Endothelial cell (in vitro differentiated cells): Measurements from ENCODE around the gene TDP1. TPM values are rescaled to one million over a fixed set of nuclear protein-coding genes. Genes with fewer than 3 reads are reported as not detected.

Experiments used
- DNase-seq: peaks from one replicate; pipeline ENCODE4 v3.0.0; 2021; ENCODE audit warnings: low spot score
- H3K27ac Mint-ChIP-seq: one replicate; pipeline ENCODE4 v1.8.0; 2021; ENCODE audit warnings: mixed read lengths, inconsistent platforms; ENCODE audit not compliant: unreplicated experiment
- H3K27me3 Mint-ChIP-seq: one replicate; pipeline ENCODE4 v1.8.0; 2021; ENCODE audit warnings: mild to moderate bottlenecking, moderate library complexity, mixed read lengths, inconsistent platforms; ENCODE audit not compliant: unreplicated experiment
- H3K36me3 Mint-ChIP-seq: one replicate; pipeline ENCODE4 v1.8.0; 2021; ENCODE audit warnings: mild to moderate bottlenecking, low read depth, mixed read lengths, inconsistent platforms; ENCODE audit not compliant: unreplicated experiment
- H3K4me1 Mint-ChIP-seq: one replicate; pipeline ENCODE4 v1.8.0; 2021; ENCODE audit warnings: mild to moderate bottlenecking, mixed read lengths, inconsistent platforms; ENCODE audit not compliant: unreplicated experiment
- H3K4me3 Mint-ChIP-seq: one replicate; pipeline ENCODE4 v1.8.0; 2021; ENCODE audit warnings: mild to moderate bottlenecking, mixed read lengths, inconsistent platforms; ENCODE audit not compliant: unreplicated experiment
- H3K9me3 Mint-ChIP-seq: one replicate; pipeline ENCODE4 v1.8.0; 2021; ENCODE audit warnings: mixed read lengths, inconsistent platforms; ENCODE audit not compliant: unreplicated experiment
- CTCF ChIP-seq: fragments of 200-600 bp; sonication (generic); IDR thresholded peaks from one replicate; pipeline ENCODE4 v1.5.0; 2021; ENCODE audit warnings: antibody characterized with exemption; ENCODE audit not compliant: unreplicated experiment
- total RNA-seq: library from RNA; stranded (reverse); fragmentation: NEBNext Ultra II Directional; extraction: Animal tissue kit (Norgen Biotek cat#: 25700); gene quantifications from one replicate; pipeline ENCODE4 v1.2.1, GENCODE V29; 2021; ENCODE audit not compliant: unreplicated experiment

The TDP1 gene
- total RNA-seq, 1 donor from 2014 or later, result 34.9 TPM

DNA sequence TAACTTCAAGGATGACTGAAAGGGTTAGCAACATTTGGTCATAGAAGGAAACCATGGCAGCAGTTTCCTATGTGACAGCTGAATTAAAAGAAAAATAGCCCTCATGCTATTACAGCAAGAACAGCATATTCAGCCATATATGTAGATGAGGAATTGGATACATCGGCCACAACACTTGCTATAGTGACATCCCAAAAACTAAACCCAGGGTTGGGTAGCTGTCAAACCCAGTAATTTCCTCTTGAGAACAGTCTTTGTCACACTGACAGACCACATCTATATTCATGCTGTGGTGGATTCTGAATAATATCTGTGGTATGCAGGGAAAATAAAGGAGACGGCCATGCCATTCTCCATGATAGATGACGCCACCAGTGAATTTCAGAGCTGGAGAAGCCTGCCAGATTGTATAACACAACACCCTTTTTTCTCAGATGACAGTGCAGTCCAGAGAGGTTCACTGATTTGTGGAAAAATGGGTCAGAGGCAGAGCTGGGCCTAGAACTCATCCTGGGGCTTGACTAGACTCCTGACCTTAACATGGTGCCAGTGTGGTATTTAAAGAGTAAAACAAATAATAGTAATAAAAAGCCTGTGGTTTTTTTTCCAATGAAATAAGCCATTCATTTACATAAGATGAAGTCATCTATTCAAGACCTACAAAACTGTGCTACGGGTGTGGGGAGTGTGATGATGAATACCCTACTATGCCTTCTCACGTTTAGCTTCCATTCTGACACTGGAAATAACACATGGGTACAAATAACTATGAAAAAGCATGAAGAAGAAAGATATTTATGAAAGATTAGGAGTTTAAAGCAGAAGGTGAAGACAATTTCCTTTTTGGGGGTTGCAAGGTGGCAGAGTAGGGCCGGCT is 33.5 kb upstream of the TDP1 start:
- H3K27ac Mint-ChIP-seq, result no peak overlapping the region
- no peak for DNase-seq
- no peaks in the 10 kb centered on the region for H3K36me3 Mint-ChIP-seq
- no peak overlapping the region for H3K4me3 Mint-ChIP-seq
- H3K27me3 Mint-ChIP-seq, result peaks cover 2% of the 10 kb centered on the region
- TF ChIP-seq CTCF, result no peak
- no peaks in the 10 kb centered on the region for H3K9me3 Mint-ChIP-seq
- H3K4me1 Mint-ChIP-seq, result no peaks in the 10 kb centered on the region

- Mint-ChIP-seq H3K4me3 (no peak overlapping the region), H3K36me3 (no peaks in the 10 kb centered on the region), H3K4me1 (no peaks in the 10 kb centered on the region), H3K27ac (no peak overlapping the region), H3K9me3 (no peaks in the 10 kb centered on the region), H3K27me3 (peaks cover 2% of the 10 kb centered on the region)
- DNase-seq, result no peak
- no peak for TF ChIP-seq CTCF
These were observed 31.5 kb upstream of the TDP1 start for GRCh38 chr14:89924268-89924667.

DNA sequence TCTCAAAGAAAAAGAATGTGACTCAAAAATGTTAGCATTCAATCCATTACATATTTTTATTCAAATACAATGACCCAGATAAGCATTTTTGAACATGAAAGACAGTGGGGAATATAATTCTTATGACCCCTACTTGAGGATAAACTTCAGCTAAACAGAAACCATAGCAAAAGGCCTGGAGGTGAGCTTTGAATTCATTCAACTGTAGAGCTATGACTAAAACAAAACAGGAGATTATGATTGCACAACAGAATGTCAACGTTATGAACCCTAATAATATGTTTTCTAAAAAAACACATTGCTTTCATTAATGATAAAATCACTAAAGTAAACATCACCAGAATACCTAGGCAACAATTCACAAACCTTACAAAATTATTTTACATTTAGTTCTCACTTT is 29.0 kb upstream of the TDP1 start:
- Mint-ChIP-seq H3K27ac (no peak overlapping the region), H3K36me3 (no peaks in the 10 kb centered on the region), H3K9me3 (no peaks in the 10 kb centered on the region), H3K4me3 (no peak overlapping the region), H3K4me1 (no peaks in the 10 kb centered on the region), H3K27me3 (no peaks in the 10 kb centered on the region)
- DNase-seq, result no peak
- no peak for TF ChIP-seq CTCF

DNA sequence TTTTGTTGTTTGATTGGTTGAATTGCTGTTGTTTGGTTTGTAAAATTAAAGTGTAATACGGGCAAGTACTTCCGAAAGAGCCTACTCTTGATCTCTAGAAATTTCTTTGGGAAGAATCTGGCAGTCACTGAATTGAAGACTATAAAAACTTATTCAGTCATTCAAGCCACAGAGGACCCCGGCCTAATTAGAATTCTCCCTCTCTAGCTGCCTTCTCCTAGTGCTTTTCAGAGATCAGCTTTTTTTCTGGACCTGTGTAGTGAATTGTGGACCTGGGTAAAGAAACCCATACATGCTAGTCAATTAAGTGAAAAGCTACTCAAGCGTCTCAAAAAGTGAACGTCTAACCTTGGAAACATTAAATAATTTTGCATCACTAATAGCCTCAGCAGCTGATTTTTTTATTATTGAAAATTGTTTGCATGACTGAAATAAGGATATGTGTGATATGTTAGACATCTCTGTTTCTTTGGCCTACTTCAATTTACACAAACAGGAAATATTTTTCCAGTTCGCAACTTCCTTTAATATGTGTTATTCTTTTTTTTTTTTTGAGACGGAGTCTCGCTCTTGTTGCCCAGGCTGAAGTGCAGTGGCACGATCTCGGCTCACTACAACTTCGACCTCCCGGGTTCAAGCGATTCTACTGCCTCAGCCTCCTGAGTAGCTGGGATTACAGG is 28.4 kb upstream of the TDP1 start:
- no peak for DNase-seq
- Mint-ChIP-seq H3K9me3 (no peaks in the 10 kb centered on the region), H3K27ac (no peak overlapping the region), H3K36me3 (no peaks in the 10 kb centered on the region), H3K4me3 (no peak overlapping the region), H3K4me1 (no peaks in the 10 kb centered on the region), H3K27me3 (no peaks in the 10 kb centered on the region)
- no peak for TF ChIP-seq CTCF

GRCh38 chr14:89933002-89933401 is 22.7 kb upstream of the TDP1 start:
- Mint-ChIP-seq H3K27ac (no peak overlapping the region), H3K36me3 (no peaks in the 10 kb centered on the region), H3K27me3 (no peaks in the 10 kb centered on the region), H3K4me3 (no peak overlapping the region), H3K4me1 (no peaks in the 10 kb centered on the region), H3K9me3 (no peaks in the 10 kb centered on the region)
- TF ChIP-seq CTCF, result no peak
- DNase-seq, result no peak
